22Rv1 (cell line): Measurements from ENCODE around the gene ARL14.

Experiments
- ZFX ChIP-seq: fragments of 450-650 bp; IDR thresholded peaks from 2 replicates; pipeline ENCODE4 v1.6.1; 2017; ENCODE audit warnings: antibody characterized with exemption, borderline replicate concordance
- TF ChIP-seq, protein P1 (sequence below): fragments of 450-650 bp; IDR thresholded peaks from 2 replicates; pipeline ENCODE4 v1.5.1; 2017; ENCODE audit warnings: mild to moderate bottlenecking

DNA sequence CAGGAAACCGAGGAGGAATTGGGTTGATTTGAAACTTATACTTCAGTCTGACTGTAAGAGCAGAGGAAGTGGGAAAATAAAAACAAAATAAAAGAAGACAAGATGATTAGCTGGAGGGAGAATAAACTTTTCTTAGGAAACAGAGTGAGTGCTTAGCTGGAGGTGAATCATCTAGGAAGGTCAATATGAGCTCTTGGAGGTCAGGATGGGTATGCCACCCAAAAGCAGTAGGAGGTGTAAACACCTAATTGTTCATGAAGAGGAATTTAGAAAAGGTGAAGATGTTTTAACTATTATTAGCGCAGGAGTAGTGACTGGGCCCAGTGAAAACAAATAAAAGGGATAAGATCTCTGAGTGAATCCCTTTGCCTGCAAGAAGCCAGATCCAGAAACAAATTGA is 39.9 kb upstream of the ARL14 start:
- TF ChIP-seq, protein P1, sequence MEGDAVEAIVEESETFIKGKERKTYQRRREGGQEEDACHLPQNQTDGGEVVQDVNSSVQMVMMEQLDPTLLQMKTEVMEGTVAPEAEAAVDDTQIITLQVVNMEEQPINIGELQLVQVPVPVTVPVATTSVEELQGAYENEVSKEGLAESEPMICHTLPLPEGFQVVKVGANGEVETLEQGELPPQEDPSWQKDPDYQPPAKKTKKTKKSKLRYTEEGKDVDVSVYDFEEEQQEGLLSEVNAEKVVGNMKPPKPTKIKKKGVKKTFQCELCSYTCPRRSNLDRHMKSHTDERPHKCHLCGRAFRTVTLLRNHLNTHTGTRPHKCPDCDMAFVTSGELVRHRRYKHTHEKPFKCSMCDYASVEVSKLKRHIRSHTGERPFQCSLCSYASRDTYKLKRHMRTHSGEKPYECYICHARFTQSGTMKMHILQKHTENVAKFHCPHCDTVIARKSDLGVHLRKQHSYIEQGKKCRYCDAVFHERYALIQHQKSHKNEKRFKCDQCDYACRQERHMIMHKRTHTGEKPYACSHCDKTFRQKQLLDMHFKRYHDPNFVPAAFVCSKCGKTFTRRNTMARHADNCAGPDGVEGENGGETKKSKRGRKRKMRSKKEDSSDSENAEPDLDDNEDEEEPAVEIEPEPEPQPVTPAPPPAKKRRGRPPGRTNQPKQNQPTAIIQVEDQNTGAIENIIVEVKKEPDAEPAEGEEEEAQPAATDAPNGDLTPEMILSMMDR: no peak
- TF ChIP-seq ZFX: no peak
